CD4-positive, alpha-beta T cell treated with Interleukin-17A for 1 hour (primary cell): Measurements from ENCODE around the gene PGM2L1.

ENCODE experiments used
- DNase-seq: peaks from one replicate; pipeline ENCODE4 v3.0.0-alpha.2; 2020

The PGM2L1 gene

GRCh38 chr11:74288161-74288560, 110.1 kb downstream of the PGM2L1 start:
- no peak for DNase-seq

GRCh38 chr11:74284466-74284865, 113.8 kb downstream of the PGM2L1 start:
- DNase-seq = no peak

- no peak for DNase-seq
Measured at GRCh38 chr11:74283580-74284180, 114.6 kb downstream of the PGM2L1 start.

- no peak for DNase-seq
Measured at GRCh38 chr11:74282914-74283371, 115.3 kb downstream of the PGM2L1 start.

- no peak for DNase-seq
Measured at GRCh38 chr11:74282421-74282820, 115.8 kb downstream of the PGM2L1 start.

- DNase-seq = no peak
Measured at GRCh38 chr11:74280494-74280893, 117.7 kb downstream of the PGM2L1 start.
